Measurements from ENCODE around the gene UGT2B11.
"Not testable (repeated sequence)": the region's sequence is repeated elsewhere in the genome, so short reads cannot be mapped to it uniquely, and the experiment has no call there.

Gene UGT2B11

GRCh38 chr4:69170233-69171134 is 44.1 kb downstream of the UGT2B11 start:
- not testable (repeated sequence) for DNase-seq (ENCODE audit: low read depth in 2 of 2)

DNA sequence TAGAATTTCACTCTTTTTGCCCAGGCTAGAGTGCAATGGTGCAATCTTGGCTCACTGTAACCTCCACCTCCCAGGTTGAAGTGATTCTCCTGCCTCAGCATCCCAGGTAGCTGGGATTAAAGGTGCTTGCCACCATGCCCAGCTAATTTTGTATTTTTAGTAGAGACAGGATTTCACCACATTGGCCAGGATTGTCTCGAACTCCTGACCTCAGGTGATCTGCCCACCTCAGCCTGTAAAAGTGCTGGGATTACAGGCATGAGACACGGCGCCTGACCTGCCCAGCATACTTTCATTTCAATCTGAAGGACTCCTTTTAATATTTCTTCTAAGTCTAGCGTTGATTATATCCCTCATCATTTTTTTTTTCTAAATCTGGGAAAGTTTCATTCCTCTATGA is 45.4 kb downstream of the UGT2B11 start:
- DNase-seq (ENCODE audit: low read depth in 2 of 2): not testable (repeated sequence)

GRCh38 chr4:69167300-69167699 is 47.2 kb downstream of the UGT2B11 start:
- DNase-seq (ENCODE audit: low read depth in 2 of 2): no peak

DNA sequence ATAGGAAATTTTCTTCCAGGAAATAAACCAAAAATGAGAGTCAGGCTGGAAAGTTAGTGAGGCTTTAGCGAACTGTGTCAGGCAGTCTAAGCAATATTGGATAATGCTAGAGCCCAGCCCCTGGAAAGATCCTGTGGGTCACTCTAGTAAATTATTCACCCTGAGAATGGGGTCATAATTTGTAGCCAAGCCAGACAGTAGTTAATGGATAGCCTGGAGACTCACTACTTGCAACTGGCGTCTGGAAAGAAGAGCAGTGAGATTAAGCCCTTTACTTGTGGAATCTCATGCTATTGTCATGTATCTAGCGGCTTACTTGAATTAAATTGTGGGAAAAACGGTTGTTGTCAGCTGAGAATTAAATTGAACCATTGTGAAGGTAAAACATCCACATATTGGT is 48.2 kb downstream of the UGT2B11 start:
- not testable (repeated sequence) for DNase-seq (ENCODE audit: low read depth in 2 of 2)

DNA sequence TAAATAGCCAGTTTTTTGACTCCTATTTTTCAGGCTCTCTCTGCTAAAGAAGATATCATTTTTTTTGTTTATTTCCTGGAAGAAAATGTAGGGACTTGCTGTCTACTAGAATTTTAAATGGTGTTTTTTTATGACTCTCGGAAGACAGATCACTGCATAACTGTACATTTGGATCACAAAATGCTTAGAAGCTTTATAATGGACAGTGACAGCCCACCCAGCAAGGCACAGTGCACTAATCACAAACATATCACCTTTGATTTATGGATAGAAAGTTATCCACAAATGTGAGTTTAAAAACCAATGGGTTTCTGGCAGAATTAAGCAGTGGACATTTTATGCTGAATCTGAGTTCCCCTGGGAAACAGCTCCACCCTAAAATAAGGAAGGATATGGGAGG is 48.8 kb downstream of the UGT2B11 start:
- not testable (repeated sequence) for DNase-seq (ENCODE audit: low read depth in 2 of 2)

GRCh38 chr4:69156913-69157312 is 57.6 kb downstream of the UGT2B11 start:
- no peak for DNase-seq (ENCODE audit: low read depth in 2 of 2)

DNA sequence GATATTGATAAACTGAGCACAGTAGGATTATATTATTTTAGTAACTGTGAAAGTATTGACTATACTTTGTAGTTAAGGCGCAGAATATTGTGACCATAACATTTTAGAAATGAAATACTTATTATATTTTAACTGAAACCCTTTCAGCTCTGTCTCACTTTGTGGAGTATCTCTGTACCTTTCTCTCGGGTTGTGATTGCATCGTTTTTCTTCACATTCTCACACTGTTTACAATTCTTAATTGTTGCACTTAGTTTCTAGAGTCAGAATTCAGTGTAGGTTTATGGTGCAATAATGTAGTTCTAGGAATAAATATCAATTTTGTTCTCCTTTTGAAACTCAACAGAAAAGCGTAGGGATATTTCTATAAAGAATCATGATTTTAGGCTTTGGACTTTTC is 60.5 kb downstream of the UGT2B11 start:
- DNase-seq (ENCODE audit: low read depth in 2 of 2): no peak

Measured in stimulated activated CD8-positive, alpha-beta memory T cell treated with anti-CD3 and anti-CD28 coated beads, Interleukin-15, amount 100 ng/mL, for 4 hours (primary cell).